ENCODE data around the gene HPCA.

- no peak for TF ChIP-seq CTCF (IDR thresholded peaks at IDR 0.05)
- no peak for TF ChIP-seq SIN3A (IDR thresholded peaks at IDR 0.05; ENCODE audit: borderline replicate concordance, insufficient read depth, low read depth, low read length)
- no peak for TF ChIP-seq POLR2AphosphoS5 (IDR thresholded peaks at IDR 0.05; ENCODE audit: low read depth, low read length)
- no peak for TF ChIP-seq REST (IDR thresholded peaks at IDR 0.05; ENCODE audit: insufficient read depth in 1 of 2, low read depth in 2 of 2, low read length in 1 of 2)
Measured at GRCh38 chr1:32931760-32932159, 45.5 kb downstream of the HPCA start.
